IMR-90 (cell line): Measurements from ENCODE around the gene CDC42EP5.
"Not testable (repeated sequence)": the region's sequence is repeated elsewhere in the genome, so short reads cannot be mapped to it uniquely, and the experiment has no call there.

Experiments used
- BHLHE40 ChIP-seq: fragments of 150-350 bp; IDR thresholded peaks from 2 replicates; pipeline ENCODE4 v1.6.1; 2016; ENCODE audit warnings: mild to moderate bottlenecking, low read depth, low read length
- CEBPB ChIP-seq: IDR thresholded peaks from 2 replicates; pipeline ENCODE4 v1.6.1; 2012; ENCODE audit warnings: low read depth, low read length, improper control_type of control experiment
- CHD1 ChIP-seq: IDR thresholded peaks from 2 replicates; pipeline ENCODE4 v1.6.1; 2012; ENCODE audit warnings: low read depth, low read length, improper control_type of control experiment
- CTCF ChIP-seq: conservative IDR thresholded peaks from 2 replicates; pipeline ENCODE4 v1.5.1; 2012; ENCODE audit warnings: mild to moderate bottlenecking, low read depth, low read length, improper control_type of control experiment
- ELK1 ChIP-seq: fragments of 150-350 bp; IDR thresholded peaks from 2 replicates; pipeline ENCODE4 v1.6.1; 2016; ENCODE audit warnings: low read depth, mild to moderate bottlenecking, low read length, moderate library complexity, borderline replicate concordance
- MAFK ChIP-seq: IDR thresholded peaks from 2 replicates; pipeline ENCODE4 v1.6.1; 2012; ENCODE audit warnings: low read depth, low read length, improper control_type of control experiment
- MXI1 ChIP-seq: IDR thresholded peaks from 2 replicates; pipeline ENCODE4 v1.6.1; 2012; ENCODE audit warnings: low read depth, mild to moderate bottlenecking, low read length, moderate library complexity, borderline replicate concordance
- POLR2A ChIP-seq: IDR thresholded peaks from 2 replicates; pipeline ENCODE4 v1.6.1; 2012; ENCODE audit warnings: mild to moderate bottlenecking, low read depth, low read length
- RFX5 ChIP-seq: IDR thresholded peaks from 2 replicates; pipeline ENCODE4 v1.8.0; 2012; ENCODE audit warnings: low read depth, mild to moderate bottlenecking, low read length, moderate library complexity
- SMC3 ChIP-seq: fragments of 150-350 bp; IDR thresholded peaks from 2 replicates; pipeline ENCODE4 v1.6.1; 2016; ENCODE audit warnings: low read depth, mild to moderate bottlenecking, antibody characterized with exemption, low read length, moderate library complexity
- USF2 ChIP-seq: fragments of 150-350 bp; IDR thresholded peaks from 2 replicates; pipeline ENCODE4 v1.6.1; 2017; ENCODE audit warnings: mild to moderate bottlenecking, antibody characterized with exemption, low read length, low read depth

DNA sequence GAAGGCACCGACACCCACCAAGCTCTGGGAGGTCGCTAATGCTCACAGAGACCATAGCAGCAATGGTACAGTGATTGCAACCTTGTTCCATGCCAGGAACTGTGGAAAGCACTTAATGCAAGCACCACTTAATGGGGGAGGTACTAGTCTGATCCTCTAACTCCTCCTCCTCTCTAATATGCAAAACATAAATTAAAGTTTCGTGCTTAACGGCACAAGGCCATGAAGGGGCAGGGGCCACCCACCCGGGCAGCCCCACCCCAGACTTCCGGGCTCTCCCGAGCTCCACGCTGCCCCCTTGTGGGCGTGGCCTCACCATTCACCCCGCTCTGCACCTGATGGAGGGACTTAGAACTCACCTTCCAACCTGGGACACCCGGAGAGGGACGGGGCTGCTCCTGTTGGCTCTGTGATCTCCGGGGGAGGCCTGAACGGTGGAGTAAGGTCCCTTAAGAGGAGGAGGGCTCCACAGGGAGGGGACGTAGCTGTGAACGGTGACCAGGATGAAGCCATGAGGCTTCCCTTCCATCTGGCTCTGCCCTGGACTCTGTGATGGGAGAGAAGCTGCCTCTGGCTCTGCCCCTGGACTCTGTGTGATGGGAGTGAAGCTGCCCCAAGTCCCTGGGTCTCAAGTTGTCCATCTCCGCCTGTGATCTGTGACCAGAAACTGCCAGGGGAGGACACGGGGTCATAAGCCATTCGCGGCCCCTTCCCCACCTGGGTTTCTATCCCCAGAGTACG, 36.3 kb upstream of the CDC42EP5 start:
- TF ChIP-seq RFX5, CTCF, USF2, POLR2A, BHLHE40, CEBPB, MAFK, MXI1, CHD1, ELK1, SMC3: not testable (repeated sequence)
